ENCODE measurements around the gene TUBGCP3.

- TF ChIP-seq, protein P1, sequence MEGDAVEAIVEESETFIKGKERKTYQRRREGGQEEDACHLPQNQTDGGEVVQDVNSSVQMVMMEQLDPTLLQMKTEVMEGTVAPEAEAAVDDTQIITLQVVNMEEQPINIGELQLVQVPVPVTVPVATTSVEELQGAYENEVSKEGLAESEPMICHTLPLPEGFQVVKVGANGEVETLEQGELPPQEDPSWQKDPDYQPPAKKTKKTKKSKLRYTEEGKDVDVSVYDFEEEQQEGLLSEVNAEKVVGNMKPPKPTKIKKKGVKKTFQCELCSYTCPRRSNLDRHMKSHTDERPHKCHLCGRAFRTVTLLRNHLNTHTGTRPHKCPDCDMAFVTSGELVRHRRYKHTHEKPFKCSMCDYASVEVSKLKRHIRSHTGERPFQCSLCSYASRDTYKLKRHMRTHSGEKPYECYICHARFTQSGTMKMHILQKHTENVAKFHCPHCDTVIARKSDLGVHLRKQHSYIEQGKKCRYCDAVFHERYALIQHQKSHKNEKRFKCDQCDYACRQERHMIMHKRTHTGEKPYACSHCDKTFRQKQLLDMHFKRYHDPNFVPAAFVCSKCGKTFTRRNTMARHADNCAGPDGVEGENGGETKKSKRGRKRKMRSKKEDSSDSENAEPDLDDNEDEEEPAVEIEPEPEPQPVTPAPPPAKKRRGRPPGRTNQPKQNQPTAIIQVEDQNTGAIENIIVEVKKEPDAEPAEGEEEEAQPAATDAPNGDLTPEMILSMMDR (IDR thresholded peaks at IDR 0.05): no peak
- TF ChIP-seq POLR2AphosphoS5 (IDR thresholded peaks at IDR 0.05): no peak
These were observed 7.0 kb downstream of the TUBGCP3 start for GRCh38 chr13:112580912-112581311.
